GM19463 (cell line): ENCODE data around the gene AFMID.
"Not testable (repeated sequence)": the region's sequence is repeated elsewhere in the genome, so short reads cannot be mapped to it uniquely, and the experiment has no call there.

ENCODE experiments used
- ATAC-seq: cut with Tn5 transposase; IDR thresholded peaks from one replicate; pipeline ENCODE4 v1.9.1; 2021; ENCODE audit warnings: mild to moderate bottlenecking, moderate library complexity; ENCODE audit not compliant: unreplicated experiment

AFMID gene

GRCh38 chr17:78252701-78253635 lies 65.8 kb downstream of the AFMID start:
- no peak for ATAC-seq

DNA sequence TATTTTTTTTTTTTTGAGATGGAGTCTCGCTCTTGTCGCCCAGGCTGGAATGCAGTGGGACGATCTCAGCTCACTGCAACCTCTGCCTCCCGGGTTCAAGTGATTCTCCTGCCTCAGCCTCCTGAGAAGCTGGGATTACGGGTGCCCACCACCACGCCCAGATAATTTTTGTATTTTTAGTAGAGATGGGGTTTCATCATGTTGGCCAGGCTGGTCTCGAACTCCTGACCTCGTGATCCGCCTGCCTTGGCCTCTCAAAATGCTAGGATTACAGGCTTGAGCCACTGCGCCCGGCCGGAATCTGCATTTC lies 66.4 kb downstream of the AFMID start:
- not testable (repeated sequence) for ATAC-seq

DNA sequence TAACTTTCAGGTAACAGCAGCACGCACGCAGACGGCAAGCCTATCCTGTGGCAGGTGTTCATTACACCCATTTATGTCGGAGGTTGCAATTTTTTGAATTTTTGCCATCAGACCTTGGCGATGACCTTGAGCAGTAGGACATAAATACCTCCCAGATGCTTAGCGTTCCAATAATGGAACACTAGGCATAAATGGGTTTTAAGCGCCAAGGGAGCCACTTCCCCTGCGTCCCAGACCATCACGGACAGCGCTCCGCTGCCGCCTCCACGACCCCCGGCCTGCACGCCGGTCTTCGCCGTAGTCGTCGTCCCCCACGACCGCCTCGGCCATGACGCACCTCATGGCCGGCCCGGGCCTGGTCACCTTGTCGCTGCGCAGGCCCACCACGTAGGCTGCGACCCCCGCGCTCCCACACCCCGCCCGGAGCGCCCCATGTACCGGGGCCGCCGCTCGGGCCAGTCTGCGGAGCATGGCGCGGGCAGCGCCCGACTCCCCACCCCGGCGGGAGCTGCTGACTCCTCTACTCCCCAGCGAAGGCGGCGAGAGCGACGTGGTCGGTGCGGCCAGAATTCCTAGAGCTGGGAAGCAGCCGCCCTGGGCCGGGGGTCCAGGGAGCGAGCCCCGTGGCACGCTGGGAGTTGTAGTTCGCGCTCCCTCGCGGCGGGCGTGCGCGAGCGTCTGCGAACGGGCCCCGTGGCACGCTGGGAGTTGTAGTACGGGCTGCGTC lies 66.9 kb downstream of the AFMID start:
- ATAC-seq, result peak; percentile 43

GRCh38 chr17:78255029-78255656 lies 68.0 kb downstream of the AFMID start:
- ATAC-seq, result no peak

GRCh38 chr17:78255953-78256706 lies 69.0 kb downstream of the AFMID start:
- ATAC-seq, result no peak

DNA sequence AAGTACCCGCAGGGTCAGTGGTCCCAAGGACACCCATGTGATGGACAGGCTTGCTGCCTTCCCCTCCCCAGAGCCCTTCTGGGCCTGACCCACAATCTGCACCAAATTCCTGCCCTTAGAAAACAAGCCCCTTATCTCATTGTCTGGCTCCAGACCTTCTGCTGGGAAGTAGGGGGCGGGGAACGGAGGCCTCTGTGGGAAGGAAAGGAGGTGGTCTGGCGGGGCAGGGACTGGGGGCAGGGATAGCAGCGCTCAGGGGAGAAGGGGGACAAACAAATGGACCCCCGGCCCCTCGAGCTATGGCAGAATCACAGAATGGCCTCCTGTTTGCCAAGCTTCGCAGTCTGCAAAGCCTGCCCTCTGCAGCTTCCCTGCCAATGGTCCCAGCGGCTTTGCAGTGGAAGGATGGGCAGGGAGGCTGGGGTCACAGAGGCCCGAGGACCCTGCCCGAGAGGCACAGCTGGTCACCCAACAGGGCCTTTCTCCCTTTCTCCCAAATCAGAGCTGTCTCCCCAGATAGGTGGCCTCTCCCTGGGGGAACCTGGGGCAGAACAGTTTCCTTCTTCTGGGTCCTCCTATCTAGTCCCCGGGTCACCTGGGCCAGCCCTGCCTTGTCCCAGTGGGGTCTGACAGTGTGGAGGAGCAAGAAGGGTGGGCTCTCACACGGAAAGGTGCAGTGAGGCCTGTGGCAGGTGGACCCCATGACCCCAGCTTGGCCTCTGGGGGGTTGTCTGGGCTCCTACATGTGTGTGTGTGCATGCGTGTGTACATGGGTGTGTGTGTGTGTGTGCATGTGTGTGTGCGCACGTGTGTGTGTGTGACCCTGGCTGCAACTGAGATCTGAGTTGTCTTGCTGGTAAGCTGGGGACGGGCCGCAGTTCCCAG lies 69.8 kb downstream of the AFMID start:
- ATAC-seq, result no peak
